ENCODE data around the gene EZH2. TPM values are rescaled to one million over a fixed set of nuclear protein-coding genes. Genes with fewer than 3 reads are reported as not detected.

Gene EZH2
- total RNA-seq, 1 experiment from 2014 or later = 48.1 TPM

- CTCF ChIA-PET = interaction anchor here (0.9 to 1.3 kb wide), 3 partner anchors 89 to 215 kb away, joined by 3 to 4 read pairs (median 4); no protein-coding TSS in a partner anchor
- H3K9me3 Mint-ChIP-seq (ENCODE audit: unreplicated experiment) = no peaks in the 10 kb centered on the region
- no peaks in the 10 kb centered on the region for H3K27me3 Mint-ChIP-seq (ENCODE audit: insufficient read depth, unreplicated experiment)
- no TSS peak for BruUV-seq (replicated peaks)
- POLR2A ChIA-PET = interaction anchor here (0.6 kb wide), 1 partner anchor 278 kb away, joined by 3 read pairs; no protein-coding TSS in a partner anchor
- TF ChIP-seq, protein P1, sequence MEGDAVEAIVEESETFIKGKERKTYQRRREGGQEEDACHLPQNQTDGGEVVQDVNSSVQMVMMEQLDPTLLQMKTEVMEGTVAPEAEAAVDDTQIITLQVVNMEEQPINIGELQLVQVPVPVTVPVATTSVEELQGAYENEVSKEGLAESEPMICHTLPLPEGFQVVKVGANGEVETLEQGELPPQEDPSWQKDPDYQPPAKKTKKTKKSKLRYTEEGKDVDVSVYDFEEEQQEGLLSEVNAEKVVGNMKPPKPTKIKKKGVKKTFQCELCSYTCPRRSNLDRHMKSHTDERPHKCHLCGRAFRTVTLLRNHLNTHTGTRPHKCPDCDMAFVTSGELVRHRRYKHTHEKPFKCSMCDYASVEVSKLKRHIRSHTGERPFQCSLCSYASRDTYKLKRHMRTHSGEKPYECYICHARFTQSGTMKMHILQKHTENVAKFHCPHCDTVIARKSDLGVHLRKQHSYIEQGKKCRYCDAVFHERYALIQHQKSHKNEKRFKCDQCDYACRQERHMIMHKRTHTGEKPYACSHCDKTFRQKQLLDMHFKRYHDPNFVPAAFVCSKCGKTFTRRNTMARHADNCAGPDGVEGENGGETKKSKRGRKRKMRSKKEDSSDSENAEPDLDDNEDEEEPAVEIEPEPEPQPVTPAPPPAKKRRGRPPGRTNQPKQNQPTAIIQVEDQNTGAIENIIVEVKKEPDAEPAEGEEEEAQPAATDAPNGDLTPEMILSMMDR (IDR thresholded peaks at IDR 0.05; ENCODE audit: unreplicated experiment) = no peak
- no peak overlapping the region for H3K27ac Mint-ChIP-seq (ENCODE audit: low read depth, unreplicated experiment)
- H3K4me1 Mint-ChIP-seq (ENCODE audit: insufficient read depth, unreplicated experiment) = peaks cover 5% of the 10 kb centered on the region
- H3K4me3 Mint-ChIP-seq (ENCODE audit: unreplicated experiment) = no peak overlapping the region
- intact Hi-C loops (cut with micrococcal nuclease) = no loop called here
- no peak for DNase-seq (ENCODE audit: unreplicated experiment)
- H3K36me3 Mint-ChIP-seq (ENCODE audit: insufficient read depth, unreplicated experiment) = peaks cover 87% of the 10 kb centered on the region
These were observed 93.2 kb downstream of the EZH2 start for GRCh38 chr7:148790850-148791249.

DNA sequence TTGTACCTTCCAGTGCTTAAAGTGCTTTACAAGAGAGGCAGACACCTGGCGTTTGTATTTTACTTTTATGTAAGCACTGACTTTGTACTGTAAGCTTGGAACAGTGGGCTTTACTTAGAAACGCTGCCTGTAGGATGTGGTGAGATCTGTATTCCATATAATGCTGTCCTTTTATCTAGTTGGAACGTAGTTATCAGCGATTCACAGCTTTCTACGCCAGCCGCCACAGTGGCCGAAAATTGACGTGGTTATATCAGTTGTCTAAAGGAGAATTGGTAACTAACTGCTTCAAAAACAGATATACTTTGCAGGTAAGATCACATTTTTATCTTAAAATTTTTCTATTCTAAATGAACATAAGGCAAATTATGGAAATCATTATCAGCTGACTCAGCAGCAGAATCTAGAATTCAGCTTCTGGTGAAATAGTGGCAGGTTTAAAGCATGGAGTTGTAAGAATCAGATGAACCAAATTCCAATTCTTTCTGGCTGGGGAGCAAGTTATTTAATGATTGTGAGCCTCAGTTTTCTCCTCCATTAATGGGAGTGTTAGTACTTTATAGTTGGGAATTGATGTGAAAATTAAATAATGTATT is 93.9 kb downstream of the EZH2 start:
- no TSS peak for BruUV-seq (replicated peaks)

GRCh38 chr7:148789220-148789619 is 94.9 kb downstream of the EZH2 start:
- H3K27ac Mint-ChIP-seq (ENCODE audit: low read depth, unreplicated experiment) = no peak overlapping the region
- peaks cover 8% of the 10 kb centered on the region for H3K4me1 Mint-ChIP-seq (ENCODE audit: insufficient read depth, unreplicated experiment)
- POLR2A ChIA-PET = interaction anchor here (0.9 kb wide), 1 partner anchor 10 kb away, joined by 4 read pairs; no protein-coding TSS in a partner anchor
- H3K27me3 Mint-ChIP-seq (ENCODE audit: insufficient read depth, unreplicated experiment) = no peaks in the 10 kb centered on the region
- H3K9me3 Mint-ChIP-seq (ENCODE audit: unreplicated experiment) = no peaks in the 10 kb centered on the region
- peaks cover 85% of the 10 kb centered on the region for H3K36me3 Mint-ChIP-seq (ENCODE audit: insufficient read depth, unreplicated experiment)
- CTCF ChIA-PET = interaction anchor here (1.0 kb wide), 1 partner anchor 179 kb away, joined by 3 read pairs; no protein-coding TSS in a partner anchor
- H3K4me3 Mint-ChIP-seq (ENCODE audit: unreplicated experiment) = no peak overlapping the region
- intact Hi-C loops (cut with micrococcal nuclease) = no loop called here
- DNase-seq (ENCODE audit: unreplicated experiment) = no peak
- BruUV-seq (replicated peaks) = no TSS peak
- TF ChIP-seq, protein P1 (IDR thresholded peaks at IDR 0.05; ENCODE audit: unreplicated experiment) = no peak

More for the DNA sequence above, 93.9 kb downstream of the EZH2 start:
- no peaks in the 10 kb centered on the region for H3K27me3 Mint-ChIP-seq (ENCODE audit: insufficient read depth, unreplicated experiment)
- intact Hi-C loops (cut with micrococcal nuclease) = no loop called here
- DNase-seq (ENCODE audit: unreplicated experiment) = no peak
- no peak overlapping the region for H3K27ac Mint-ChIP-seq (ENCODE audit: low read depth, unreplicated experiment)
- H3K9me3 Mint-ChIP-seq (ENCODE audit: unreplicated experiment) = no peaks in the 10 kb centered on the region
- peaks cover 87% of the 10 kb centered on the region for H3K36me3 Mint-ChIP-seq (ENCODE audit: insufficient read depth, unreplicated experiment)
- peaks cover 5% of the 10 kb centered on the region for H3K4me1 Mint-ChIP-seq (ENCODE audit: insufficient read depth, unreplicated experiment)
- ChIA-PET CTCF (interaction anchor here (0.9 to 1.3 kb wide), 4 partner anchors 90 to 215 kb away, joined by 3 to 4 read pairs (median 4); no protein-coding TSS in a partner anchor), POLR2A (interaction anchor here (0.6 kb wide), 1 partner anchor 278 kb away, joined by 3 read pairs; no protein-coding TSS in a partner anchor)
- no peak overlapping the region for H3K4me3 Mint-ChIP-seq (ENCODE audit: unreplicated experiment)
- TF ChIP-seq, protein P1 (IDR thresholded peaks at IDR 0.05; ENCODE audit: unreplicated experiment) = no peak

DNA sequence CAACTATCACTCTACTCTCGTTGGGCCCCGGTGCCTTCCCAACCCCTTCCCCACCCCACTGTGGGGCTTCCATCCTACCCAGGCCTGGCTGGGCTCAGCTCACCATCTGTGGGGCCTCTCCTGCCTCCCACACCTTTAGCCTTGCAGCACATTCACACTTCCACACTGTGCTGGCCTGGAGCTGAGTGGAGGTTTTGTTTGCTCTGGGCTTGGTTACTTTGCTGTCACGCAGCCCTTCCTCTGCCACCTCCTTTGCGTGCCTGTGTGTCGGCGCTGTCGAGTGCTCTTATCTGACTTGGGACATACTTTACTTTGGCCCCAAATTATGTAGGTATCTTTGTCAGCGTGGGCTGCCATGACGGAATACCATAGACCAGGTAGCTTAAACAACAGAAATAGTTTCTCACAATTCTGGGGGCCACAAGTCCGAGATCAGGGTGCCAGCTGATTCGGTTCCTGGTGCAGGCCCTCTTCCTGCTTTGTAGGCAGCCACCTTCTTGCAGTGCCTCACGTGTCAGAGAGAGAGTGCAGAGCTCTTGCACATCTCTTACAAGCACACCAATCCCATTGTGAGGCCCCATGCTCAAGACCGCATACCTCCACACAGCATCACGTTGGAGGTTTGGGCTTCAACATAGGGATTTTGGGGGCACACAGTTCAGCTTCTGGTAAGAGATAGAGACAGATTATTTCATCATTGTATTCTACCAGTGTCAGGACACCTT is 96.4 kb downstream of the EZH2 start:
- CTCF ChIA-PET = interaction anchor here (0.7 to 2.0 kb wide), 3 partner anchors 169 to 212 kb away, joined by 3 to 8 read pairs (median 6); no protein-coding TSS in a partner anchor
- H3K36me3 Mint-ChIP-seq (ENCODE audit: insufficient read depth, unreplicated experiment) = peaks cover 74% of the 10 kb centered on the region
- H3K4me1 Mint-ChIP-seq (ENCODE audit: insufficient read depth, unreplicated experiment) = peaks cover 11% of the 10 kb centered on the region
- intact Hi-C loops (cut with micrococcal nuclease) = no loop called here
- H3K9me3 Mint-ChIP-seq (ENCODE audit: unreplicated experiment) = no peaks in the 10 kb centered on the region
- BruUV-seq (replicated peaks) = no TSS peak
- H3K27ac Mint-ChIP-seq (ENCODE audit: low read depth, unreplicated experiment) = no peak overlapping the region
- no peaks in the 10 kb centered on the region for H3K27me3 Mint-ChIP-seq (ENCODE audit: insufficient read depth, unreplicated experiment)
- no peak for DNase-seq (ENCODE audit: unreplicated experiment)
- TF ChIP-seq, protein P1 (IDR thresholded peaks at IDR 0.05; ENCODE audit: unreplicated experiment) = no peak
- POLR2A ChIA-PET = no interaction called here
- H3K4me3 Mint-ChIP-seq (ENCODE audit: unreplicated experiment) = no peak overlapping the region

Measured in MCF 10A (cell line).